HepG2 (cell line): ENCODE measurements around the gene CDC20. TPM values are rescaled to one million over a fixed set of nuclear protein-coding genes. Genes with fewer than 3 reads are reported as not detected.

Source experiments
- ATAC-seq: fragments of 200-7000 bp; cut with Tn5 transposase; 3 replicates; pipeline ENCODE4 v1.9.1; 2020; ENCODE audit warnings: mild to moderate bottlenecking, moderate library complexity
- BruUV-seq: library from RNA; stranded (reverse); fragments of 400-500 nt; replicated peaks from 2 replicates; lab custom pipeline; 2021; lab: Mats Ljungman, UMichigan
- CTCF ChIA-PET: fragments of 300-600 bp; formaldehyde crosslinking; extraction: SDS; loops from one replicate; lab custom pipeline; 2021; ENCODE audit warnings: low total read pairs, inconsistent platforms, low intra/inter-chr PET ratio; lab: Yijun Ruan, JAX
- POLR2A ChIA-PET: fragments of 350-600 bp; sonication (Branson Sonifier 250); formaldehyde crosslinking; loops from one replicate; lab custom pipeline; 2020; ENCODE audit warnings: antibody characterized with exemption, inconsistent platforms; lab: Yijun Ruan, JAX
- DNase-seq: peaks from one replicate; pipeline ENCODE4 v3.0.0-alpha.2; 2015; ENCODE audit warnings: low spot score
- FAIRE-seq: peaks from 3 replicates; lab custom pipeline; 2011; peaks lifted over from hg19 to GRCh38; lab: Jason Lieb, UNC
- H2AFZ ChIP-seq: one replicate; pipeline ENCODE4 v1.6.1; 2011; ENCODE audit warnings: low read length, inconsistent platforms
- H3K27ac ChIP-seq: fragments of 300-600 bp; 3 replicates; pipeline ENCODE4 v1.8.0; 2011; ENCODE audit warnings: mixed run types, mild to moderate bottlenecking, mixed read lengths, low read length, inconsistent platforms; ENCODE audit not compliant: insufficient read depth; ENCODE audit errors: extremely low read length
- H3K27me3 ChIP-seq, 2 experiments: fragments of 200-600 bp in 1 of 2; 2 replicates in 1 of 2; 3 replicates in 1 of 2; pipeline versions ENCODE4 v1.6.0 to v1.8.0; 2011; ENCODE audit warnings: low read length in 2 of 2, mild to moderate bottlenecking in 2 of 2, moderate library complexity in 2 of 2, inconsistent platforms in 1 of 2; ENCODE audit not compliant: insufficient read depth in 2 of 2, control insufficient read depth in 1 of 2
- H3K36me3 ChIP-seq, 2 experiments: fragments of 200-600 bp in 1 of 2; replicated peaks in 1 of 2; 2 replicates in 1 of 2; 3 replicates in 1 of 2; pipeline versions ENCODE4 v1.5.1 to v1.8.0; 2011; ENCODE audit warnings: low read length in 2 of 2, inconsistent platforms in 1 of 2; ENCODE audit not compliant: insufficient read depth in 2 of 2, control insufficient read depth in 1 of 2
- H3K4me1 ChIP-seq: 2 replicates; pipeline ENCODE4 v1.5.1; 2012; ENCODE audit warnings: low read length, inconsistent platforms; ENCODE audit not compliant: insufficient read depth
- H3K4me2 ChIP-seq: 2 replicates; pipeline ENCODE4 v1.6.0; 2011; ENCODE audit warnings: low read depth, low read length, inconsistent platforms
- H3K4me3 ChIP-seq, 3 experiments: fragments of 200-600 bp in 1 of 3; sonication (generic), shearing (Covaris generic) in 1 of 3; replicated peaks in 1 of 3; 2 replicates each; pipeline ENCODE4 v1.5.1; 2011 to 2016; ENCODE audit warnings: low read length in 3 of 3, inconsistent platforms in 2 of 3, low read depth in 2 of 3, mild to moderate bottlenecking in 2 of 3, control low read depth in 1 of 3, mixed read lengths in 1 of 3; ENCODE audit not compliant: insufficient read depth in 1 of 3
- H3K79me2 ChIP-seq: one replicate; pipeline ENCODE4 v1.6.1; 2011; ENCODE audit warnings: low read length, inconsistent platforms; ENCODE audit not compliant: insufficient read depth
- H3K9ac ChIP-seq: 2 replicates; pipeline ENCODE4 v1.6.0; 2011; ENCODE audit warnings: mild to moderate bottlenecking, low read depth, low read length, inconsistent platforms; ENCODE audit not compliant: insufficient read depth
- H3K9me3 ChIP-seq: 2 replicates; pipeline ENCODE4 v1.5.1; 2012; ENCODE audit warnings: mild to moderate bottlenecking, low read length
- H4K20me1 ChIP-seq: 2 replicates; pipeline ENCODE4 v1.6.0; 2011; ENCODE audit warnings: inconsistent platforms, mild to moderate bottlenecking, low read length, moderate library complexity; ENCODE audit not compliant: insufficient read depth
- FOXA1 ChIP-seq, 2 experiments: fragments of 450-650 bp in 1 of 2; sonication (generic) in 1 of 2; formaldehyde crosslinking in 1 of 2; IDR thresholded peaks; 2 replicates each; pipeline versions ENCODE4 v1.4.0 to v1.6.1; 2016 to 2020; ENCODE audit warnings: missing genetic modification reagents in 1 of 2
- SOX6 ChIP-seq, 2 experiments: fragments of 450-650 bp in 1 of 2; sonication (generic) in 1 of 2; formaldehyde crosslinking in 1 of 2; IDR thresholded peaks; 2 replicates each; pipeline versions ENCODE4 v1.4.0 to v1.6.1; 2017 to 2020; ENCODE audit warnings: antibody characterized with exemption in 1 of 2, mild to moderate bottlenecking in 1 of 2, missing genetic modification reagents in 1 of 2
- TEF ChIP-seq: sonication (generic); formaldehyde crosslinking; IDR thresholded peaks from 2 replicates; pipeline ENCODE4 v1.5.0; 2020; ENCODE audit warnings: missing genetic modification reagents
- ZBTB1 ChIP-seq: sonication (generic); formaldehyde crosslinking; IDR thresholded peaks from 2 replicates; pipeline ENCODE4 v1.4.0; 2020; ENCODE audit warnings: missing genetic modification reagents, borderline replicate concordance
- ZFP91 ChIP-seq: sonication (generic); formaldehyde crosslinking; IDR thresholded peaks from 2 replicates; pipeline ENCODE4 v1.9.0; 2022; ENCODE audit warnings: missing genetic modification reagents, mild to moderate bottlenecking, borderline replicate concordance
- ZFX ChIP-seq: sonication (generic); formaldehyde crosslinking; IDR thresholded peaks from 2 replicates; pipeline ENCODE4 v1.4.0; 2020; ENCODE audit warnings: mild to moderate bottlenecking, low read depth, missing genetic modification reagents, moderate library complexity
- ZNF224 ChIP-seq: sonication (generic); formaldehyde crosslinking; IDR thresholded peaks from 2 replicates; pipeline ENCODE4 v1.5.0; 2020; ENCODE audit warnings: mild to moderate bottlenecking, missing genetic modification reagents
- ZNF414 ChIP-seq: sonication (generic); formaldehyde crosslinking; IDR thresholded peaks from 2 replicates; pipeline ENCODE4 v1.5.0; 2020; ENCODE audit warnings: missing genetic modification reagents
- WGBS: methylation state at CpG from one replicate; pipeline ENCODE4 v1.1.6; 2017; ENCODE audit warnings: low lambda C conversion rate; 5-methylcytosine and 5-hydroxymethylcytosine counted together
- in situ Hi-C: cut with HindIII; loops from 2 replicates; pipeline ENCODE4 v1.10.0; 2017; ENCODE audit warnings: low pct_unique_long_range_greater_than_20kb; ENCODE audit not compliant: extremely low pct_ligation_motif_present
- intact Hi-C: fragments of 100-400 bp; cut with micrococcal nuclease; formaldehyde crosslinking; loops from one replicate; pipeline ENCODE4 v1.10.0; 2022; ENCODE audit not compliant: unreplicated experiment
- polyA plus RNA-seq, 8 experiments: library from polyadenylated mRNA; depleted of rRNA in 3 of 8; stranded (reverse) in 7 of 8; unstranded in 1 of 8; fragments of >200 nt; fragmentation: Illumina TruSeq in 4 of 8; extraction: Trizol in 4 of 8; gene quantifications; 2 replicates each; pipeline versions ENCODE4 v1.2.1 to v1.2.3, GENCODE V29; 2011 to 2016; ENCODE audit warnings: low read depth in 4 of 8, missing spikeins in 1 of 8, mixed read lengths in 1 of 8; ENCODE audit not compliant: insufficient read depth in 1 of 8
- total RNA-seq, 5 experiments: library from RNA; depleted of rRNA; stranded (reverse); fragments of >200 nt; fragmentation: Illumina TruSeq; extraction: Trizol; gene quantifications; 2 replicates each; pipeline ENCODE4 v1.2.3, GENCODE V29; 2016; ENCODE audit warnings: low read depth in 1 of 5

The CDC20 gene
- total and polyA plus RNA-seq, 2 of the 13 experiments (the other 11 are each of a cell fraction or from before 2014, with no cell fraction given) = 57.9 to 90.0 TPM

GRCh38 chr1:43351421-43352350, 7.1 kb upstream of the CDC20 start:
- Histone ChIP-seq H4K20me1 (no peaks in the 10 kb centered on the region), H2AFZ (no peak overlapping the region), H3K27ac (no peak overlapping the region), H3K9ac (no peak overlapping the region), H3K9me3 (no peaks in the 10 kb centered on the region), H3K4me3 (no peak overlapping the region), H3K36me3 (no peaks in the 10 kb centered on the region), H3K4me1 (peaks cover 52% of the 10 kb centered on the region), H3K27me3 (no peaks in the 10 kb centered on the region; a peak in 1 of 5 replicates), H3K79me2 (no peaks in the 10 kb centered on the region), H3K4me2 (peak overlapping the region; percentile 37)
- 65% methylated on average over 10 of the region's 10 CpGs for WGBS
- peak; percentile 40 for DNase-seq
- ChIA-PET CTCF (no interaction called here), POLR2A (interaction anchor here (4.1 kb wide), 1 partner anchor 16 kb away, joined by 32 read pairs; the partner anchor contains the start of gene ELOVL1)
- BruUV-seq = no TSS peak
- FAIRE-seq = peak; percentile 64
- no peak for ATAC-seq
- intact Hi-C loops = no loop called here
- TF ChIP-seq ZFX (CRISPR knock-in tag) = peak; percentile 55; the same call in 1 of the 2 replicates
- TF ChIP-seq ZNF414 (CRISPR knock-in tag) = no peak
- no peak for TF ChIP-seq FOXA1 (IDR thresholded peaks at IDR 0.05)
- TF ChIP-seq FOXA1 (CRISPR knock-in tag; IDR thresholded peaks at IDR 0.05) = 0 out of 2 replicates have a peak, but pooled peaks have one; percentile 38
- TF ChIP-seq SOX6 (IDR thresholded peaks at IDR 0.05) = no peak
- peak; percentile 22; the same call in 1 of the 2 replicates for TF ChIP-seq SOX6 (CRISPR knock-in tag; IDR thresholded peaks at IDR 0.05)
- TF ChIP-seq ZNF224 = no peak
- TF ChIP-seq ZFP91 = no peak
- no peak for TF ChIP-seq TEF (CRISPR knock-in tag)
- no peak for TF ChIP-seq ZBTB1 (CRISPR knock-in tag)
- in situ Hi-C loops = no loop called here
